H1 (cell line): ENCODE measurements around the gene DENND10. TPM values are rescaled to one million over a fixed set of nuclear protein-coding genes. Genes with fewer than 3 reads are reported as not detected.

Experiments used
- CTCF ChIA-PET: fragments of 300-600 bp; sonication (Branson Sonifier 250); formaldehyde crosslinking; loops from one replicate; lab custom pipeline; 2021; ENCODE audit not compliant: partially characterized antibody; lab: Charles Lee
- POLR2A ChIA-PET: fragments of 300-600 bp; sonication (Branson Sonifier 250); formaldehyde crosslinking; loops from one replicate; lab custom pipeline; 2021; ENCODE audit warnings: inconsistent platforms; ENCODE audit not compliant: partially characterized antibody; lab: Charles Lee
- DNase-seq, 2 experiments: peaks; one replicate each; pipeline versions ENCODE4 v3.0.0 to v3.0.0-alpha.2; 2010 to 2022; ENCODE audit warnings: low spot score in 2 of 2, low read depth in 1 of 2, mixed read lengths in 1 of 2
- FAIRE-seq: peaks from 2 replicates; lab custom pipeline; 2011; peaks lifted over from hg19 to GRCh38; lab: Jason Lieb, UNC
- H2AFZ ChIP-seq: 2 replicates; pipeline ENCODE4 v1.8.1; 2012; ENCODE audit warnings: low read length, inconsistent platforms
- H2AK5ac ChIP-seq: 2 replicates; pipeline ENCODE4 v1.6.1; 2013; ENCODE audit warnings: low read depth, low read length
- H2BK120ac ChIP-seq: replicated peaks from 2 replicates; pipeline ENCODE3; 2013; ENCODE audit warnings: low read depth, low read length, inconsistent platforms
- H2BK12ac ChIP-seq: 2 replicates; pipeline ENCODE4 v1.6.1; 2013; ENCODE audit warnings: low read depth, low read length
- H2BK15ac ChIP-seq: 2 replicates; pipeline ENCODE4 v1.6.1; 2013; ENCODE audit warnings: low read length
- H2BK20ac ChIP-seq: 2 replicates; pipeline ENCODE4 v1.6.1; 2013; ENCODE audit warnings: low read length
- H2BK5ac ChIP-seq: 2 replicates; pipeline ENCODE4 v1.6.1; 2013; ENCODE audit warnings: low read depth, low read length
- H3K14ac ChIP-seq: 2 replicates; pipeline ENCODE4 v1.6.1; 2013; ENCODE audit warnings: inconsistent platforms; ENCODE audit not compliant: insufficient read length
- H3K18ac ChIP-seq: 2 replicates; pipeline ENCODE4 v1.6.1; 2013; ENCODE audit warnings: low read length; ENCODE audit errors: extremely low read depth
- H3K23ac ChIP-seq: 2 replicates; pipeline ENCODE4 v1.6.1; 2013; ENCODE audit warnings: inconsistent platforms; ENCODE audit not compliant: insufficient read length
- H3K23me2 ChIP-seq: 2 replicates; pipeline ENCODE4 v1.6.1; 2013; ENCODE audit warnings: low read depth, low read length
- H3K27ac ChIP-seq: 2 replicates; pipeline ENCODE4 v1.6.1; 2011; ENCODE audit warnings: low read depth, low read length, inconsistent platforms
- H3K27me3 ChIP-seq, 4 experiments: replicated peaks in 1 of 4; 1 replicate in 1 of 4; 2 replicates in 3 of 4; pipeline versions ENCODE4 v1.6.1 to v1.8.1; 2011 to 2013; ENCODE audit warnings: low read length in 3 of 4, mild to moderate bottlenecking in 3 of 4, inconsistent platforms in 2 of 4, mixed read lengths in 2 of 4, moderate library complexity in 1 of 4; ENCODE audit not compliant: control insufficient read depth in 3 of 4, insufficient read depth in 3 of 4; ENCODE audit errors: extremely low read depth in 1 of 4
- H3K36me3 ChIP-seq, 4 experiments: 2 replicates each; pipeline versions ENCODE4 v1.6.1 to v1.8.1; 2011 to 2013; ENCODE audit warnings: mild to moderate bottlenecking in 4 of 4, low read length in 3 of 4, moderate library complexity in 2 of 4, control low read depth in 1 of 4, inconsistent platforms in 1 of 4; ENCODE audit not compliant: insufficient read depth in 4 of 4, control insufficient read depth in 2 of 4
- H3K4ac ChIP-seq: replicated peaks from 2 replicates; pipeline ENCODE3; 2013; ENCODE audit warnings: low read length, low read depth, mixed read lengths, inconsistent platforms; ENCODE audit not compliant: insufficient read length
- H3K4me1 ChIP-seq, 4 experiments: replicated peaks in 1 of 4; 1 replicate in 1 of 4; 2 replicates in 3 of 4; pipeline versions ENCODE4 v1.6.1 to v1.8.1; 2011 to 2013; ENCODE audit warnings: low read length in 3 of 4, inconsistent platforms in 2 of 4, mixed read lengths in 1 of 4; ENCODE audit not compliant: insufficient read depth in 4 of 4, control insufficient read depth in 3 of 4
- H3K4me2 ChIP-seq, 2 experiments: 2 replicates each; pipeline versions ENCODE4 v1.6.1 to v1.8.1; 2011 to 2013; ENCODE audit warnings: low read depth in 2 of 2, low read length in 2 of 2, control low read depth in 1 of 2, inconsistent platforms in 1 of 2, mild to moderate bottlenecking in 1 of 2; ENCODE audit not compliant: insufficient read depth in 1 of 2
- H3K4me3 ChIP-seq, 4 experiments: fragments of 200-600, 300-600 bp in 1 of 4; sonication (generic), shearing (Covaris generic), sonication (Bioruptor Twin) in 1 of 4; 2 replicates each; pipeline versions ENCODE4 v1.5.1 to v1.8.1; 2011 to 2016; ENCODE audit warnings: low read length in 4 of 4, low read depth in 3 of 4, control low read depth in 2 of 4, inconsistent platforms in 2 of 4, mild to moderate bottlenecking in 2 of 4, mixed read lengths in 1 of 4, moderate library complexity in 1 of 4; ENCODE audit not compliant: insufficient read depth in 2 of 4; ENCODE audit errors: extremely low read depth in 1 of 4
- H3K56ac ChIP-seq: replicated peaks from 2 replicates; pipeline ENCODE3; 2013; ENCODE audit warnings: low read depth, mild to moderate bottlenecking, mixed read lengths, low read length, inconsistent platforms; ENCODE audit not compliant: insufficient read length
- H3K79me1 ChIP-seq: 2 replicates; pipeline ENCODE4 v1.6.1; 2013; ENCODE audit warnings: low read depth, low read length, control low read depth
- H3K79me2 ChIP-seq, 2 experiments: 2 replicates each; pipeline versions ENCODE4 v1.6.1 to v1.8.1; 2012 to 2013; ENCODE audit warnings: low read length in 2 of 2, mild to moderate bottlenecking in 2 of 2, inconsistent platforms in 1 of 2; ENCODE audit not compliant: insufficient read depth in 2 of 2, control insufficient read depth in 1 of 2
- H3K9ac ChIP-seq, 4 experiments: replicated peaks in 1 of 4; 1 replicate in 1 of 4; 2 replicates in 3 of 4; pipeline versions ENCODE4 v1.6.1 to v1.8.1; 2011 to 2013; ENCODE audit warnings: low read depth in 3 of 4, low read length in 3 of 4, control low read depth in 2 of 4, mild to moderate bottlenecking in 2 of 4, moderate library complexity in 2 of 4, inconsistent platforms in 1 of 4; ENCODE audit errors: extremely low read depth in 1 of 4
- H3K9me3 ChIP-seq, 2 experiments: 2 replicates each; pipeline versions ENCODE4 v1.6.1 to v1.8.1; 2012 to 2013; ENCODE audit warnings: mild to moderate bottlenecking in 2 of 2, moderate library complexity in 2 of 2, control low read depth in 1 of 2, inconsistent platforms in 1 of 2, low read depth in 1 of 2, low read length in 1 of 2, mixed read lengths in 1 of 2; ENCODE audit not compliant: insufficient read depth in 2 of 2
- H4K20me1 ChIP-seq, 2 experiments: replicated peaks in 1 of 2; 2 replicates each; pipeline versions ENCODE3 to v1.8.1; 2011 to 2013; ENCODE audit warnings: inconsistent platforms in 2 of 2, low read length in 2 of 2, mild to moderate bottlenecking in 1 of 2; ENCODE audit not compliant: insufficient read depth in 2 of 2, control insufficient read depth in 1 of 2
- H4K5ac ChIP-seq: 2 replicates; pipeline ENCODE4 v1.6.1; 2013; ENCODE audit warnings: low read length, low read depth, mixed read lengths, inconsistent platforms; ENCODE audit not compliant: insufficient read length
- H4K8ac ChIP-seq: 2 replicates; pipeline ENCODE4 v1.8.0; 2013; ENCODE audit warnings: mild to moderate bottlenecking, moderate library complexity, low read length, inconsistent platforms; ENCODE audit not compliant: insufficient read depth; ENCODE audit errors: extremely low read depth
- H4K91ac ChIP-seq: replicated peaks from 2 replicates; pipeline ENCODE3; 2013; ENCODE audit warnings: low read length, mixed read lengths, inconsistent platforms; ENCODE audit not compliant: insufficient read length
- BCL11A ChIP-seq, 2 experiments: IDR thresholded peaks; one replicate each; pipeline ENCODE4 v1.6.1; 2011; ENCODE audit warnings: low read depth in 2 of 2, low read length in 2 of 2, mild to moderate bottlenecking in 2 of 2
- CBX5 ChIP-seq: fragments of 300-800, 300-1000 bp; sonication (generic); IDR thresholded peaks from 2 replicates; pipeline ENCODE4 v1.7.1; 2016; ENCODE audit warnings: antibody characterized with exemption, low read length, low read depth
- CTBP2 ChIP-seq: IDR thresholded peaks from 2 replicates; pipeline ENCODE4 v1.7.0; 2011; ENCODE audit warnings: borderline replicate concordance, mild to moderate bottlenecking, moderate library complexity, mixed read lengths, low read length; ENCODE audit not compliant: insufficient read depth, insufficient read length
- E2F6 ChIP-seq: IDR thresholded peaks from 2 replicates; pipeline ENCODE4 v1.6.1; 2012; ENCODE audit warnings: inconsistent platforms
- HDAC2 ChIP-seq, 2 experiments: fragments of 300-600 bp in 1 of 2; sonication (generic) in 1 of 2; IDR thresholded peaks; 2 replicates each; pipeline ENCODE4 v1.6.1; 2011 to 2012; ENCODE audit warnings: low read depth in 2 of 2, low read length in 2 of 2, mild to moderate bottlenecking in 2 of 2, moderate library complexity in 2 of 2, borderline replicate concordance in 1 of 2, inconsistent platforms in 1 of 2
- PHF8 ChIP-seq: fragments of 200-600 bp; sonication (generic); conservative IDR thresholded peaks from 2 replicates; pipeline ENCODE4 v1.7.1; 2012; ENCODE audit warnings: low read depth, mild to moderate bottlenecking, inconsistent platforms, low read length, moderate library complexity
- RNF2 ChIP-seq: fragments of 200-900, 300-1000 bp; sonication (generic); IDR thresholded peaks from 2 replicates; pipeline ENCODE4 v1.7.1; 2016; ENCODE audit warnings: borderline replicate concordance, low read depth, mild to moderate bottlenecking, antibody characterized with exemption, low read length; ENCODE audit not compliant: poor library complexity, severe bottlenecking; ENCODE audit errors: missing control alignments
- TAF1 ChIP-seq: IDR thresholded peaks from 2 replicates; pipeline ENCODE4 v1.6.1; 2011; ENCODE audit warnings: mild to moderate bottlenecking, low read depth, low read length
- TBP ChIP-seq: IDR thresholded peaks from 2 replicates; pipeline ENCODE4 v1.6.1; 2011; ENCODE audit warnings: low read depth, low read length, improper control_type of control experiment
- TCF12 ChIP-seq: IDR thresholded peaks from 2 replicates; pipeline ENCODE4 v1.6.1; 2011; ENCODE audit warnings: low read depth, mild to moderate bottlenecking, low read length
- YY1 ChIP-seq: IDR thresholded peaks from 2 replicates; pipeline ENCODE4 v1.6.1; 2011; ENCODE audit warnings: low read depth, mild to moderate bottlenecking, low read length
- WGBS, 2 experiments: shearing (Covaris generic) in 1 of 2; methylation state at CpG; one replicate each; pipeline versions ENCODE4 v1.1.6 to v1.1.7; 2013 to 2015; ENCODE audit warnings: low lambda C conversion rate in 2 of 2, mixed read lengths in 2 of 2, inconsistent platforms in 1 of 2, low coverage in 1 of 2, missing lambda C conversion rate in 1 of 2; ENCODE audit not compliant: insufficient replicate concordance in 2 of 2, insufficient coverage in 1 of 2, insufficient read length in 1 of 2; ENCODE audit errors: extremely low coverage in 1 of 2, missing lambda C conversion rate in 1 of 2; 5-methylcytosine and 5-hydroxymethylcytosine counted together
- polyA plus RNA-seq, 7 experiments: library from polyadenylated mRNA; depleted of rRNA in 3 of 7; stranded (reverse) in 5 of 7; unstranded in 2 of 7; fragments of >200 nt in 5 of 7; fragments of 200-250 nt in 2 of 7; gene quantifications; 1 replicate in 5 of 7; 2 replicates in 1 of 7; 4 replicates in 1 of 7; pipeline versions ENCODE4 v1.2.1 to v1.2.3, GENCODE V29; 2011 to 2013; ENCODE audit warnings: missing spikeins in 2 of 7, mixed read lengths in 2 of 7
- total RNA-seq: library from RNA; stranded (reverse); fragmentation: NEBNext Ultra II Directional; extraction: Animal tissue kit (Norgen Biotek cat#: 25700); gene quantifications from 2 replicates; pipeline ENCODE4 v1.2.1, GENCODE V29; 2021

Gene DENND10
- total and polyA plus RNA-seq, 2 of the 8 experiments (the other 6 are each of a cell fraction or from before 2014, with no cell fraction given), result 49.3 to 64.4 TPM

DNA sequence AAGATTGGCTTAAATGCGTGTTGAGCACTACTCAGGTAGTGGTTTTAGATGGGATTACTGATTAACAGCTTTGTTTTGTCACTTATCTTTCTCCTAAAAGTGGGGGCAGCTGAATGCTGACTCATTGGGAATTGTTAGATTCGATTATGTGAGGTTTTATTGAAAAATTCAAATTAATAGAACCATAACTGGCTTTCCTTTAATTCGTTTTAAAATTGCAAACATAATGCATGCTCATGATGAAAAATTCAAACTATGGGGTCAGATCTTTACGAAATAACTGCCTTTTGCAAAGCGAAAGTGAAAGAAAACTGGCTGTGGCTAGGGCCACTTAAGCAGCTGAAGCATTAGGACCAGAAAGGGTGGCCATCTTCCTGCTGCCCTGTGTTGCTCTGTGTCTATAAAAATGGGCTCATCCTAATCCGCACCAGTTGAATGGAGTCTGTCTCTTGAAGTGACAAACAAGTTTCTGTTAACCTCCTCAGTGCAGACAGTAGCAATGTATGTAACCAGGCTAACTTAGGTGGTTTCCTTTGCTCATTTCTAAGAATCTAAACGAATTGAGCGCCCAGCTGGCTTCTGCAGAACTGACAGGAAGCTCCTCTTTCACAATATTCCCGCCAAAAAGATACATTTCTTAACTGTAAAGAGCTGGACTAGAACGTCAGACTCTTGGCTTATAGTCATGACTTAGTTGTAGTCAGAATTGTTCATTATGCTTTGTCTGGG, 27.8 kb downstream of the DENND10 start:
- Histone ChIP-seq H2BK5ac (no peak overlapping the region), H4K91ac (no peak overlapping the region), H3K4me1 (no peaks in the 10 kb centered on the region), H4K8ac (no peak overlapping the region), H2AK5ac (no peak overlapping the region), H3K79me2 (no peaks in the 10 kb centered on the region), H3K9me3 (no peaks in the 10 kb centered on the region), H4K20me1 (no peaks in the 10 kb centered on the region), H2BK12ac (no peak overlapping the region), H2BK120ac (no peak overlapping the region), H2BK15ac (no peak overlapping the region), H3K27me3 (no peaks in the 10 kb centered on the region), H3K4me2 (no peak overlapping the region), H3K23me2 (no peaks in the 10 kb centered on the region), H3K9ac (no peak overlapping the region), H3K18ac (no peak overlapping the region), H3K4me3 (no peak overlapping the region), H3K23ac (no peak overlapping the region), H3K79me1 (no peaks in the 10 kb centered on the region), H3K27ac (no peak overlapping the region), H4K5ac (no peak overlapping the region), H3K56ac (no peak overlapping the region), H2BK20ac (no peak overlapping the region), H3K14ac (no peak overlapping the region), H3K4ac (no peak overlapping the region), H3K36me3 (peaks cover 18 to 57% (median 39%) of the 10 kb centered on the region in 4 experiments; a peak in 7 of 8 replicates), H2AFZ (no peak overlapping the region)
- 88% methylated on average over 10 of the region's 10 CpGs; no CpG with 5 or more reads in 1 of the 2 experiments for WGBS, 2 experiments
- ChIA-PET POLR2A (interaction anchor here (0.6 to 2.3 kb wide), 4 partner anchors 8 to 19 kb away, joined by 3 to 7 read pairs (median 4); no protein-coding TSS in a partner anchor), CTCF (interaction anchor here (0.9 to 1.1 kb wide), 2 partner anchors 8 to 1905 kb away, joined by 3 to 4 read pairs; no protein-coding TSS in a partner anchor)
- DNase-seq (no peak), FAIRE-seq (no peak)
- TF ChIP-seq E2F6, result no peak
- no peak for TF ChIP-seq TBP
- no peak for TF ChIP-seq CBX5
- no peak for TF ChIP-seq YY1
- no peak for TF ChIP-seq PHF8
- TF ChIP-seq RNF2, result no peak
- TF ChIP-seq HDAC2 (IDR thresholded peaks at IDR 0.05; ENCODE audit: borderline replicate concordance in 1 of 2, low read depth in 2 of 2, low read length in 2 of 2), result no peak
- no peak for TF ChIP-seq TAF1
- TF ChIP-seq CTBP2, result no peak
- no peak for TF ChIP-seq BCL11A (IDR thresholded peaks at IDR 0.05; ENCODE audit: low read depth in 2 of 2, low read length in 2 of 2)
- TF ChIP-seq TCF12, result no peak
